ENCODE measurements around the gene TRIM33.
"Not testable (repeated sequence)": the region's sequence is repeated elsewhere in the genome, so short reads cannot be mapped to it uniquely, and the experiment has no call there.

The TRIM33 gene

DNA sequence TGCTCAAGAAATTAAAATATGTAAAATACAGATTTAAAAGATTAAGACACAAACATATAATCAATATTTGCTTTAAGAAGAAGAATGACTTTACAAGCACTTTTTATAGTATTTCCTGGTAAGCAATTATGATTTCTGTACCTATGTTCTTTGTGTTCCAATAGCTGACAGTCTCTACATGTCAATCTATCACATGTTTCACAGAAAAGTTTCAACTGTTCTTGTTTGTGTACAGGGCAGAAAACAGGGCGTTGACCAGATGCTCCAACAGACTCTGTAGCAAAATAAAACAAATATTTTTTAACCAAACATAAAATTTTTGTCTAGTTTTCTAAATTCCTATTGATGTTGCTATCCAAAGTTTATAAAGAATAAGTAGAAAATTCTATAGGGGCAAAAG is 48.0 kb downstream of the TRIM33 start:
- DNase-seq: no peak

- no peak for DNase-seq
These were observed 48.7 kb downstream of the TRIM33 start for GRCh38 chr1:114462341-114462740.

DNA sequence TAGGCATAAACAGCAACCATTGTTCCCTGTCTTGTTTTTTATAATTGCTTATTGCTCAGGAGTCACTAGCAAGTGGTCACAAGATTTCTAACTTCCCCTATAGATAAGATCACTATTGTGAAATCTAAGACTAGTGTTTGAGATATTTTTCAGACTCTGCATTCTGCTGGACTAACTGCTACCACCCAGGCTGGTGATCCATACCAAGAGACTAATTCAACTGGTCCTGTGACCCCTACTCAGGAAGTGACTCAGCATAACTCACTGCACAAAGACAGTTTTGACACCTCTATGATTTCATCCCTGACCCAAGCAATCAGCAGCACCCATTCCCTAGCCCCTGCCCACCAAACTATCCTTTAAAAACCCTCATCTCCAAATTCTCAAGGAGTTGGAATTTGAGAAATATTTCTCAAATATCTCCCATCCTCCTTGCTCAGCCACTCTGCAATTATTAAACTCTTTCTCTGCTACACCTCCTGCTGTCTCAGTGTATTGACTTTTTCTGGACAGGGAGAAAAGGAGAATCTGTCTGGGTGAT is 52.7 kb downstream of the TRIM33 start:
- DNase-seq: peak; percentile 77 to 78

DNA sequence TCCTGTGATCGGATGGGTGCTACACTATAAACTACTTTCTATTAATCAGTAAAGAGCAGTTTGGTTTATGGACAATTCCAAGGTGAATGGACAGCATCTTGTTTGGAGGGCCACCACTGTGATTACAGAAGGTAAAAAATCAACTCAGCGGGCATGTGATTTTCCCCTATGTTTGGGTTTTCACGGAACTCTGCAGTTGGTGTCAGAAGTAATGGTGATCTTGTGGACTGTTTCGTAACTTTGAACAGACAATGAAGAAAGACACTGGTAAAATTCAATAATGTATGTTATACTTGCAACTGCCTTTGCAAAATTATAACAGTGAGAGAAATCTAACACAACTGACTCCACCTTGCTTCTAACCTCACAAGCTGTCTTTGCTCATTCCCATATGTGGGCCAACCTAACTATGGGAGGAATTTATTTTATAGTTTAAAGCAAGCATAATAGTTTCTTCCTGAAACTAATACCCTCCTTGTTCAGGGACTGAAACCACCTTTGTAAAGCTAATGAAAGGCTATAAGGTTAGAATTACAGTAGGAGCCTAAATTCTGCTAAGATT is 53.2 kb downstream of the TRIM33 start:
- DNase-seq: peak; percentile 21 to 38

DNA sequence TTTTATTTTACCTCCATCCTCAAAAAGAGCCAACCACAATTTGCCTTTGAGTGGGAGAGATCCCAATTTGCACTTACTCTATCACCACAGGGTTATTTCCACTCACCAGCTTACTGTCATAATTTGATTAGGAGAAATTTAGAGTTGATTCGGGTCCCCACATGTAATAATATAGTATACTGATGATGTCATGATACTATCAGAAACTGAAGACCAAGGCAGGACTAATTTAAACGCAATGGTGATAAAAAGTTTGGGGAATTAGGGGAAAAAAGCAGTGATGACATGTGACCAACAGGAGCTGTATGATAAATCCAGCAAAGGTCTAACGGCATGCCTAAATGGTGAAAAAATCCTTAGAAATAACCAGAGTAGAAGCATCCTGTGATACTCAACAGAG is 54.4 kb downstream of the TRIM33 start:
- no peak for DNase-seq

DNA sequence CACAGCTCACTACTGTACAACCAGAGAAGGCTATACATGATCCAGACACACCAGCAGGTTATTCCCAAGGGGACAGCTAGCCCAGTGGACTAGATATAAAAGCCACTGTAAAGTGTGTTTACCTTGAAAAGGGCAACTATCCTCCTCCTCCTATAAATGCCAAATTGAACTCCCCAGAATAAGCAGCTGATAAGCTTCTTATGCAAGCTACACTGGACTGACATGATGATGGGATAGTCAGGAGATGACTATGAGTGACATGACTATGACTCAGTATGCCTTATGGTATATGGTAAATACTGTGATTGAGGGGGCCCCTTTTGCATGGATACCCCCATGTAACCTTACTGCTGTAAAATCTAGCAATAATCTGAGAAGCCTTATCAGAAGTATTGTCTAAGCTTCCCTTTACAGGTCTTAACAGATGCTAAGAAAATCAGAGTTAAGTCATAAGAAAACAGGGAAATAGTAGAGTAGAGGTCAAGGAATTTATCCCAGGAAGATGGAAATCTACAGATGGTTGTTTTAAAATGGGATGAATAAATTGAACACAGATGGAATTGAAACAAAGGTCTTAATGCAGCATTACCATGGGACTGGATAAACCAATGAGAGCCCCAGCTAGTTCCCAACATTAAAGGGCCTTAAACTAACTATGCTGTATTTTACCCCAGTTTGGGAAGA is 55.8 kb downstream of the TRIM33 start:
- DNase-seq: no peak

- DNase-seq: no peak
These were observed 56.5 kb downstream of the TRIM33 start for GRCh38 chr1:114454539-114454938.

DNA sequence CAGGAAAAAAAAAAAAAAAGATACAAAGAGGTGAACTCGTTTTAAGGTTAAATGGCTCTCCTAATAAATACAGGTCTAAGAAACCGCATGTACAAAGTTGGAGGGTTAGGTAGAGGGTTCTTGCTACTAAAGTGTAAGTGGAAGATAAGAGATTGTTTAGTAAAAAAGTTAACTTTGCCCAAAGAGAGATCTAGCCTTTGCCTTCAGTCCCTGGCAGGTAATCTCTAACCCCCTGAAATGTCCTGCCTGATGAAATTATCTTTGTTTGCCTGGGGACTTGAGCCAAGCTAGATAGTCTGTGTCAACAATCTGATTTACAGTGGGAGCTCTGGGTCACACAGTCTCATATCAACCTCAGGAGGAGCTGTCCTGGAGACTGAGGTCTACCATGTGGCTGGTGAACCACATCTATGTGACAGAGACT is 57.6 kb downstream of the TRIM33 start:
- DNase-seq: no peak

GRCh38 chr1:114448370-114449036 is 62.5 kb downstream of the TRIM33 start:
- no peak for DNase-seq

GRCh38 chr1:114446198-114446597 is 64.8 kb downstream of the TRIM33 start:
- DNase-seq: no peak

GRCh38 chr1:114443226-114443625 is 67.8 kb downstream of the TRIM33 start:
- not testable (repeated sequence) for DNase-seq

GRCh38 chr1:114441332-114441731 is 69.7 kb downstream of the TRIM33 start:
- no peak for DNase-seq

DNA sequence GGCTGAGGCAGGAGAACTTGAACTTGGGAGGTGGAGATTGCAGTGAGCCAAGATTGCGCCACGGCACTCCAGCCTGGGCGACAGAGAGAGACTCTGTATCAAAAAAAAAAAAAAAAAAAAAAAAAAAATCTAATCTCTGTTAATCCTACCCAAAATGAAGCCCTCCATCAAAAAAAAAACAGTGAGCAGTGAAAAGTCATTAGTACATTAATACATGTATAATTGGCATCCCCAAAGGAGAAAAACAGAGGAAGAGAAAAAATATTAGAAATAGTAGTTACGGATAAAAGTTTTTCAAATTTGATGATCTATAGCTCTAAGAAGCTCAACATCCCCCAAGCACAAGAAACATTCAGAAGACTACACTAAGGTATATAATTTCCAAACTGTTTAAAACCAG is 71.6 kb downstream of the TRIM33 start:
- DNase-seq: no peak

GRCh38 chr1:114437812-114438211 is 73.2 kb downstream of the TRIM33 start:
- DNase-seq: no peak

DNA sequence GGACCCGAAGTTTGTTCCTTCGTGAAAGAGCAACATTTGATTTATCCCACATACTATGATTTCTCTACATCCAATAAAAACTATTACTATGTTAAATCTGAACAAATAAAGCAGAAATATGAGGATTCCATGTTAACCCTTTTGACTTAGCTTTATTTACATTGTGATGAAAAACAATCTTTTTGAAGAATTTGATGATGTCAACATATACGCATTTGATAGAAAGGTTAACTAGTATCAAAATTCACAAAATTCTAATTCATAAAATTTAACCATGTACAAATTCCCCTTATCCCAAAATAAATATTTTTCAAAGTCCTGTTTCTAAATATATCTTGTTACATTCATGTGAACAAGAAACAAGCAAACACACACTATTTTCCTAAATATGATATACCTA is 74.2 kb downstream of the TRIM33 start:
- DNase-seq: no peak

DNA sequence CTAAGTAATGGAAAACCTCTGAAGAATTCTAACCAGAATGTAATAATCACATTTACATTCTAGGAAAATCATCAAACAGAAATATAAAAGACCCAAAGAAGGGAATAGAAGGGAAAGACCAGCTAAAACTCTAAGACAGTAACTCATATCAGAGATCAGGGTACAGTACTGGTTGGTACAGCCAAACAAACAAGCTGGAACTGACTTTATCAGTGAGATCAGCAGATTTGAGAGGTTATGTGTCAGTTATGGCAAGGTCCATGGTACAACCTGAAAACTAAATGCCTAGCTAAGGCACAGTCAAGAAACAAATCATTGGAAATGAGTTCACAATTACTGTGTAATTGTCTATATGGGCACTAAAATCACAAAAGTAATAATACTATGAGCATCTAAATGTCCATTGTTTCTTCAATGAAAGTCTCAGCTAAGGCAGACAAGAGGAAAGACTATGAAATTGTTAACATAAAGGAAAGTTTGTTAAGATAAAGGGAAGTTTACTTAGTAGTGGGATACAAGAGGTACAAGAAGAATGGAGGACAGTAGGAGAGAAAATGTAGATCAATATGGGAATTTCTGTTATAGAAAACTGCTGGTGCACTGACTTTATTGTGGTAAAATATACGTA is 75.8 kb downstream of the TRIM33 start:
- no peak for DNase-seq

- no peak for DNase-seq
These were observed 80.0 kb downstream of the TRIM33 start for GRCh38 chr1:114431026-114431425.

DNA sequence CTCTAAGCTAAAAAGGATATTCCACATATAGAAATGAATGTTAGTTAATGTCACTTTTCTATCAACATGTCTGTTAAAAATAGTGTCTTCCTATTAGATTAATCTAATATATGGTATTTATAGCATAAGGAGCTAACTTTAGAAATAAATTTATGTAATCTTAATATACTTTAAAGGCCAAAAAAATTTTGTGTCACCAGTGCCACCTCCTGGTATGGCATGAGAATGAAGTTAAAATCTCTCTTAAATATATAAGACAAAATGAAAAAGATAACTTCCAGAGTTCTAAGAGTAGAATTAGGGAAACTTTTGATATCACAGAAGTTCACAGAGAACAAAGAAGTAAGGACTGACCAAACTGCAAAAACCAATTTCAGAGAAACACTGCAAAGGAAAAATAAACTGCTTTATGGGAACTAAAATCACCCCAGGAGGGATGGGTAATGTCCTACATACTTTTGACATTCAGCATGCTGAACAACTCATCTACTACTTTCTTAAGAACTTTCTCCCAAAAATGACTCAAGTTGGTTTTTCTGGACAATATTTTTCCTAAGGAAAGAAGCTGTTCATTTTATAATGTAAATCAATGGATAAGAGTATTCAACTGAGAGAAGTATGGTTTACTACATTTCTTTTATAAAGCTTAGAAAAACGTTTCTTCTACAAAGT is 82.8 kb downstream of the TRIM33 start:
- DNase-seq: peak; percentile 23 to 31

GRCh38 chr1:114427612-114428011 is 83.4 kb downstream of the TRIM33 start:
- DNase-seq: no peak

GRCh38 chr1:114423455-114423854 is 87.5 kb downstream of the TRIM33 start:
- DNase-seq: no peak

DNA sequence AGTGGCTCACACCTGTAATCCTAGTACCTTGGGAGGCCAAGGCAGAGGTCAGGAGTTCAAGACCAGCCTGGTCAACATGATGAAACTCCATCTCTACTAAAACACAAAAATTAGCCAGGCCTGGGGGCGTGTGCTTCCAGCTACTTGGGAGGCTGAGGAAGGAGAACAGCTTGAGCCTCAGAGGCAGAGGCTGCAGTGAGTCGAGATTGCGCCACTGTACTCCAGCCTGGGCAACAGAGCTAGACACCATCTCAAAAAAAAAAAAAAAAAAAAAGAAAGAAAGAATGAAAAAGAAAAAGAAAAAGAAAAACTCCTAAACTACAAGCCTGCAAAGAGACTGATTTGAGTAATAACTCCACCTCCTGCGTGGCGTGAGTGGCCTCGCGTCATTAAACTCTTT is 92.1 kb downstream of the TRIM33 start:
- not testable (repeated sequence) for DNase-seq

DNA sequence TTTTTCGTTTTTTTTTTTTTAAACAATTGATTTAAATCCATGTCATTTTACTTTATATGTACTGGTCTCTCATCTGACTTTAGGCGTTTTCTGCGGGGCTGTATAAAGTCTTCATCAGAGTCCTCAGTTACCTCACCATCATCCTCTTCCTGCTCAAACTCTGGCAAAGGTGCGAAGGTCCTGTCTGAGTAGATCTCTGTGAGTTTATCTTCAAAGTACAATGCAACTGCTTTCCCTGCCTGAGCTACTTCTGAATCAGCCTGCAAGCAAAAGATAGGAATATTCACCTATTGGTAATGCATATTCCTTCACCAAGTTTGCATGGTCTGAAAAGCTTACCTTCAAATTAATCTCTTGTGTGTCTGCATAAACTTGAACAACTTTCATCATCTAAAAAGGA is 113.4 kb downstream of the TRIM33 start:
- no peak for DNase-seq

DNA sequence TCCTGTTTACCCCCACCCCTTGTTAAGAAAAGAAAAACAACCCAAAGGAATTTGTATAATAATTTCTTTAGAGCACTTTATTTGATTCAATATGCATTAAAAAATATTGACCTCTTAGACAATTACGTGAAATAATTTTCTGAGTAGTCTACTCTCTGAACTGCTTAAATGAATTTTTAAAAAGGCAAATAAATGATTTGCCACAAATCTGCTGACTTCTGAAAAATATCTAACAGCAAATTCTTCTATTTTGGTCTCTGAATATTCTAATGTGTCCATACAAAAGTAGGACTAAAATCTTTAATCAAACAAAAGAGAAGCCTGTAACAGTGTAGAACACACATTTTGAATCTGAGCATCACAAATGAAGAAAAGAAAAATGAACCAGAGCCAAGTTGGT is 115.1 kb downstream of the TRIM33 start:
- no peak for DNase-seq

Measured in AML-193 (cell line).